ENCODE measurements around the gene ISCA2.

Gene ISCA2

GRCh38 chr14:74483321-74483720 lies 10.2 kb upstream of the ISCA2 start:
- DNase-seq = no peak

GRCh38 chr14:74486164-74486563 lies 7.4 kb upstream of the ISCA2 start:
- no peak for DNase-seq

GRCh38 chr14:74488786-74489397 lies 4.7 kb upstream of the ISCA2 start:
- no peak for DNase-seq

GRCh38 chr14:74490486-74490885 lies 3.1 kb upstream of the ISCA2 start:
- DNase-seq = no peak

GRCh38 chr14:74491956-74492775 lies 1.4 kb upstream of the ISCA2 start:
- DNase-seq = no peak

- DNase-seq = no peak
Observed at GRCh38 chr14:74492776-74493342, 706 bp upstream of the ISCA2 start, which contains the start of gene NPC2. NPC2 (minus strand) TSS chr14:74493305; CDS start chr14:74493274, 31 bp downstream.

- no peak for DNase-seq
Observed at GRCh38 chr14:74495356-74495755, 1.8 kb downstream of the ISCA2 start.

GRCh38 chr14:74500417-74501134 lies 7.0 kb downstream of the ISCA2 start:
- peak; percentile 52 for DNase-seq

GRCh38 chr14:74501135-74501614 lies 7.6 kb downstream of the ISCA2 start:
- peak; percentile 77 for DNase-seq

GRCh38 chr14:74501691-74502090 lies 8.1 kb downstream of the ISCA2 start:
- DNase-seq = no peak

GRCh38 chr14:74502236-74503019 lies 8.9 kb downstream of the ISCA2 start:
- DNase-seq = peak; percentile 17

GRCh38 chr14:74503291-74503937 lies 9.8 kb downstream of the ISCA2 start:
- DNase-seq = no peak

- no peak for DNase-seq
Observed at GRCh38 chr14:74503938-74504335, 10.4 kb downstream of the ISCA2 start.

GRCh38 chr14:74504412-74504811 lies 10.8 kb downstream of the ISCA2 start:
- no peak for DNase-seq

GRCh38 chr14:74504874-74505720 lies 11.5 kb downstream of the ISCA2 start:
- DNase-seq = no peak

- no peak for DNase-seq
Observed at GRCh38 chr14:74505831-74506230, 12.3 kb downstream of the ISCA2 start.

GRCh38 chr14:74506411-74506851 lies 12.9 kb downstream of the ISCA2 start:
- DNase-seq = no peak

GRCh38 chr14:74507085-74507484 lies 13.5 kb downstream of the ISCA2 start:
- DNase-seq = no peak

GRCh38 chr14:74507840-74508239 lies 14.3 kb downstream of the ISCA2 start:
- no peak for DNase-seq

- DNase-seq = no peak
Observed at GRCh38 chr14:74508292-74508731, 14.7 kb downstream of the ISCA2 start.
